Measurements from ENCODE around the gene PRPH2.

DNA sequence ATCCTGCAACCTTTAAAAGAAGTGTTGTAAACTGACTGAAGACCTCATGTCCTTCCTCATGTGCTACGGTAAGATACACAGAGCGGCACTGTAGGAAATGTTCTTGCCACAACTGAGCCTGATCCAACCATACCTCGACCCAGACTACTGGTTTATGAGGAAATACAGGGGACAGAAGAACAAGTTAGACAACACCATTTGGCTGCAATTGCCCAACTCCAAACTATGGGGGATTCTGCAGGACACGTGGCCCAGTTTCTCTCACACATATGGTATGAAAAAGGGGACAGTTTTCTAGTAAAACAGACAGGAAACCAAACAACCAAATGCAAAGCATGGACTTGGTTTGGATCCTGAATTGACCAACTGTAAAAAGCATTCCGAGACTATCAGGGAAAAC, 10.5 kb downstream of the PRPH2 start:
- TF ChIP-seq, protein P1, sequence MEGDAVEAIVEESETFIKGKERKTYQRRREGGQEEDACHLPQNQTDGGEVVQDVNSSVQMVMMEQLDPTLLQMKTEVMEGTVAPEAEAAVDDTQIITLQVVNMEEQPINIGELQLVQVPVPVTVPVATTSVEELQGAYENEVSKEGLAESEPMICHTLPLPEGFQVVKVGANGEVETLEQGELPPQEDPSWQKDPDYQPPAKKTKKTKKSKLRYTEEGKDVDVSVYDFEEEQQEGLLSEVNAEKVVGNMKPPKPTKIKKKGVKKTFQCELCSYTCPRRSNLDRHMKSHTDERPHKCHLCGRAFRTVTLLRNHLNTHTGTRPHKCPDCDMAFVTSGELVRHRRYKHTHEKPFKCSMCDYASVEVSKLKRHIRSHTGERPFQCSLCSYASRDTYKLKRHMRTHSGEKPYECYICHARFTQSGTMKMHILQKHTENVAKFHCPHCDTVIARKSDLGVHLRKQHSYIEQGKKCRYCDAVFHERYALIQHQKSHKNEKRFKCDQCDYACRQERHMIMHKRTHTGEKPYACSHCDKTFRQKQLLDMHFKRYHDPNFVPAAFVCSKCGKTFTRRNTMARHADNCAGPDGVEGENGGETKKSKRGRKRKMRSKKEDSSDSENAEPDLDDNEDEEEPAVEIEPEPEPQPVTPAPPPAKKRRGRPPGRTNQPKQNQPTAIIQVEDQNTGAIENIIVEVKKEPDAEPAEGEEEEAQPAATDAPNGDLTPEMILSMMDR (IDR thresholded peaks at IDR 0.05; ENCODE audit: poor library complexity, severe bottlenecking) = no peak
- TF ChIP-seq TAF1 (IDR thresholded peaks at IDR 0.05; ENCODE audit: low read depth) (no peak), EP300 (conservative IDR thresholded peaks at IDR 0.05; ENCODE audit: poor library complexity, severe bottlenecking) (no peak), EZH2 (IDR thresholded peaks at IDR 0.05; ENCODE audit: borderline replicate concordance, insufficient read depth, low read length, poor library complexity, severe bottlenecking) (no peak), POLR2AphosphoS5 (IDR thresholded peaks at IDR 0.05) (no peak)
- TF ChIP-seq, protein P2, sequence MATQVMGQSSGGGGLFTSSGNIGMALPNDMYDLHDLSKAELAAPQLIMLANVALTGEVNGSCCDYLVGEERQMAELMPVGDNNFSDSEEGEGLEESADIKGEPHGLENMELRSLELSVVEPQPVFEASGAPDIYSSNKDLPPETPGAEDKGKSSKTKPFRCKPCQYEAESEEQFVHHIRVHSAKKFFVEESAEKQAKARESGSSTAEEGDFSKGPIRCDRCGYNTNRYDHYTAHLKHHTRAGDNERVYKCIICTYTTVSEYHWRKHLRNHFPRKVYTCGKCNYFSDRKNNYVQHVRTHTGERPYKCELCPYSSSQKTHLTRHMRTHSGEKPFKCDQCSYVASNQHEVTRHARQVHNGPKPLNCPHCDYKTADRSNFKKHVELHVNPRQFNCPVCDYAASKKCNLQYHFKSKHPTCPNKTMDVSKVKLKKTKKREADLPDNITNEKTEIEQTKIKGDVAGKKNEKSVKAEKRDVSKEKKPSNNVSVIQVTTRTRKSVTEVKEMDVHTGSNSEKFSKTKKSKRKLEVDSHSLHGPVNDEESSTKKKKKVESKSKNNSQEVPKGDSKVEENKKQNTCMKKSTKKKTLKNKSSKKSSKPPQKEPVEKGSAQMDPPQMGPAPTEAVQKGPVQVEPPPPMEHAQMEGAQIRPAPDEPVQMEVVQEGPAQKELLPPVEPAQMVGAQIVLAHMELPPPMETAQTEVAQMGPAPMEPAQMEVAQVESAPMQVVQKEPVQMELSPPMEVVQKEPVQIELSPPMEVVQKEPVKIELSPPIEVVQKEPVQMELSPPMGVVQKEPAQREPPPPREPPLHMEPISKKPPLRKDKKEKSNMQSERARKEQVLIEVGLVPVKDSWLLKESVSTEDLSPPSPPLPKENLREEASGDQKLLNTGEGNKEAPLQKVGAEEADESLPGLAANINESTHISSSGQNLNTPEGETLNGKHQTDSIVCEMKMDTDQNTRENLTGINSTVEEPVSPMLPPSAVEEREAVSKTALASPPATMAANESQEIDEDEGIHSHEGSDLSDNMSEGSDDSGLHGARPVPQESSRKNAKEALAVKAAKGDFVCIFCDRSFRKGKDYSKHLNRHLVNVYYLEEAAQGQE (IDR thresholded peaks at IDR 0.05; ENCODE audit: borderline replicate concordance) = no peak
